ENCODE measurements around the gene CLMN. TPM values are rescaled to one million over a fixed set of nuclear protein-coding genes. Genes with fewer than 3 reads are reported as not detected.

Gene CLMN
- total and polyA plus RNA-seq, 2 of the 13 experiments (the other 11 are each of a cell fraction or from before 2014, with no cell fraction given) = 15.1 to 16.7 TPM

GRCh38 chr14:95255013-95255412, 64.7 kb downstream of the CLMN start:
- H3K4me1 ChIP-seq (ENCODE audit: insufficient read depth, low read length) = peaks cover 5% of the 10 kb centered on the region
- no peaks in the 10 kb centered on the region for H3K79me2 ChIP-seq (ENCODE audit: insufficient read depth, low read length)
- no peak overlapping the region for H3K4me3 ChIP-seq (replicated peaks in 1 of 3; ENCODE audit: insufficient read depth in 1 of 3, low read depth in 2 of 3, low read length in 3 of 3)
- in situ Hi-C loops (cut with HindIII; ENCODE audit: extremely low pct_ligation_motif_present, low pct_unique_long_range_greater_than_20kb) = no loop called here
- no peaks in the 10 kb centered on the region for H4K20me1 ChIP-seq (ENCODE audit: insufficient read depth, low read length)
- ChIA-PET CTCF (ENCODE audit: low intra/inter-chr PET ratio, low total read pairs) (no interaction called here), POLR2A (no interaction called here)
- ATAC-seq = no peak
- no peak for FAIRE-seq
- no peaks in the 10 kb centered on the region for H3K9me3 ChIP-seq (ENCODE audit: low read length)
- TF ChIP-seq MAF1 (CRISPR knock-in tag; IDR thresholded peaks at IDR 0.05; ENCODE audit: borderline replicate concordance) = no peak
- TF ChIP-seq ZNF670 (CRISPR knock-in tag; IDR thresholded peaks at IDR 0.05; ENCODE audit: borderline replicate concordance) = no peak
- no peak for TF ChIP-seq CREB1 (IDR thresholded peaks at IDR 0.05)
- no peak for TF ChIP-seq CREB1 (CRISPR knock-in tag; IDR thresholded peaks at IDR 0.05)
- TF ChIP-seq PTBP1 (IDR thresholded peaks at IDR 0.05; ENCODE audit: low read depth, low read length, poor library complexity, severe bottlenecking) = no peak
- TF ChIP-seq ZNF451 (CRISPR knock-in tag; IDR thresholded peaks at IDR 0.05) = no peak
- TF ChIP-seq FOXP4 (CRISPR knock-in tag; IDR thresholded peaks at IDR 0.05) = no peak
- no peak for TF ChIP-seq NR2F6 (IDR thresholded peaks at IDR 0.05)
- no peak for TF ChIP-seq NR2F6 (CRISPR knock-in tag; IDR thresholded peaks at IDR 0.05)
- TF ChIP-seq MEIS1 (CRISPR knock-in tag; IDR thresholded peaks at IDR 0.05; ENCODE audit: borderline replicate concordance) = no peak
- TF ChIP-seq ZNF558 (CRISPR knock-in tag; IDR thresholded peaks at IDR 0.05; ENCODE audit: borderline replicate concordance) = no peak
- no peak for TF ChIP-seq SATB2 (CRISPR knock-in tag; IDR thresholded peaks at IDR 0.05)
- no peaks in the 10 kb centered on the region for H3K36me3 ChIP-seq (replicated peaks in 1 of 2; ENCODE audit: control insufficient read depth in 1 of 2, insufficient read depth in 2 of 2, low read length in 2 of 2)
- H3K9ac ChIP-seq (ENCODE audit: insufficient read depth, low read depth, low read length) = no peak overlapping the region
- no peak for DNase-seq (ENCODE audit: low spot score)
- no peak overlapping the region for H2AFZ ChIP-seq (ENCODE audit: low read length)
- WGBS (ENCODE audit: low lambda C conversion rate) = 100% methylated on average over 4 of the region's 4 CpGs
- no peak overlapping the region for H3K27ac ChIP-seq (ENCODE audit: extremely low read length, insufficient read depth, low read length)
- H3K4me2 ChIP-seq (ENCODE audit: low read depth, low read length) = no peak overlapping the region
- intact Hi-C loops (cut with micrococcal nuclease; ENCODE audit: unreplicated experiment) = no loop called here
- H3K27me3 ChIP-seq (ENCODE audit: control insufficient read depth in 1 of 2, insufficient read depth in 2 of 2, low read length in 2 of 2) = no peaks in the 10 kb centered on the region
- BruUV-seq (replicated peaks) = no TSS peak

Measured in HepG2 (cell line).